HepG2 (cell line): ENCODE data around the gene AK3. TPM values are rescaled to one million over a fixed set of nuclear protein-coding genes. Genes with fewer than 3 reads are reported as not detected.

Source experiments
- DBP ChIP-seq: sonication (generic); formaldehyde crosslinking; IDR thresholded peaks from 2 replicates; pipeline ENCODE4 v1.4.0; 2020; ENCODE audit warnings: missing genetic modification reagents; ENCODE audit errors: not compliant biosample characterization
- ERF ChIP-seq: IDR thresholded peaks from 2 replicates; pipeline ENCODE4 v1.6.1; 2018; ENCODE audit warnings: missing biosample characterization, missing genetic modification reagents
- FOXP1 ChIP-seq, 2 experiments: fragments of 450-650 bp in 1 of 2; IDR thresholded peaks; 2 replicates each; pipeline ENCODE4 v1.6.1; 2017 to 2018; ENCODE audit warnings: antibody characterized with exemption in 1 of 2
- HNRNPLL ChIP-seq: fragments of 200-400 bp; formaldehyde crosslinking; IDR thresholded peaks from 2 replicates; pipeline ENCODE4 v1.6.1; 2017; ENCODE audit warnings: mild to moderate bottlenecking, low read depth, low read length; ENCODE audit not compliant: poor library complexity, severe bottlenecking
- KLF11 ChIP-seq: IDR thresholded peaks from 2 replicates; pipeline ENCODE4 v1.6.1; 2016; ENCODE audit warnings: missing compliant biosample characterization
- MEIS1 ChIP-seq: sonication (generic); formaldehyde crosslinking; IDR thresholded peaks from 2 replicates; pipeline ENCODE4 v1.9.0; 2021; ENCODE audit warnings: mild to moderate bottlenecking, missing genetic modification reagents, moderate library complexity, borderline replicate concordance
- MYPOP ChIP-seq: sonication (generic); formaldehyde crosslinking; IDR thresholded peaks from 2 replicates; pipeline ENCODE4 v1.8.1; 2023; ENCODE audit warnings: mild to moderate bottlenecking, moderate library complexity, missing genetic modification reagents
- NR0B2 ChIP-seq: sonication (generic); formaldehyde crosslinking; IDR thresholded peaks from 2 replicates; pipeline ENCODE4 v1.4.0; 2020; ENCODE audit warnings: mild to moderate bottlenecking, missing genetic modification reagents
- PLRG1 ChIP-seq: fragments of 450-650 bp; conservative IDR thresholded peaks from 2 replicates; pipeline ENCODE4 v1.6.1; 2016
- PREB ChIP-seq: sonication (generic); formaldehyde crosslinking; IDR thresholded peaks from 2 replicates; pipeline ENCODE4 v1.4.0; 2020; ENCODE audit warnings: missing genetic modification reagents
- SRY ChIP-seq: sonication (generic); formaldehyde crosslinking; IDR thresholded peaks from 2 replicates; pipeline ENCODE4 v1.8.0; 2022; ENCODE audit warnings: mild to moderate bottlenecking, missing genetic modification reagents
- ZNF18 ChIP-seq: sonication (generic); formaldehyde crosslinking; IDR thresholded peaks from 2 replicates; pipeline ENCODE4 v1.8.0; 2022; ENCODE audit warnings: mild to moderate bottlenecking, missing genetic modification reagents; ENCODE audit not compliant: insufficient replicate concordance
- ZNF180 ChIP-seq: sonication (generic); formaldehyde crosslinking; IDR thresholded peaks from 2 replicates; pipeline ENCODE4 v1.4.0; 2020; ENCODE audit warnings: low read depth, missing genetic modification reagents, borderline replicate concordance
- ZNF20 ChIP-seq: sonication (generic); formaldehyde crosslinking; IDR thresholded peaks from 2 replicates; pipeline ENCODE4 v1.4.0; 2020; ENCODE audit warnings: mild to moderate bottlenecking, moderate library complexity, missing genetic modification reagents
- ZNF354B ChIP-seq: sonication (generic); formaldehyde crosslinking; IDR thresholded peaks from 2 replicates; pipeline ENCODE4 v1.8.0; 2022; ENCODE audit warnings: mild to moderate bottlenecking, missing genetic modification reagents
- ZNF546 ChIP-seq: sonication (generic); formaldehyde crosslinking; conservative IDR thresholded peaks from 2 replicates; pipeline ENCODE4 v1.8.1; 2023; ENCODE audit warnings: mild to moderate bottlenecking, missing genetic modification reagents
- ZNF577 ChIP-seq: sonication (generic); formaldehyde crosslinking; IDR thresholded peaks from 2 replicates; pipeline ENCODE4 v1.4.0; 2020; ENCODE audit warnings: mild to moderate bottlenecking, low read depth, missing genetic modification reagents, borderline replicate concordance
- ZNF7 ChIP-seq: IDR thresholded peaks from 2 replicates; pipeline ENCODE4 v1.6.1; 2016; ENCODE audit warnings: missing biosample characterization, missing genetic modification reagents
- ZNF879 ChIP-seq: sonication (generic); formaldehyde crosslinking; IDR thresholded peaks from 2 replicates; pipeline ENCODE4 v1.8.1; 2023; ENCODE audit warnings: missing genetic modification reagents
- ZNF883 ChIP-seq: sonication (generic); formaldehyde crosslinking; IDR thresholded peaks from 2 replicates; pipeline ENCODE4 v1.5.1; 2020; ENCODE audit warnings: mild to moderate bottlenecking, missing genetic modification reagents; ENCODE audit errors: not compliant biosample characterization
- ZSCAN30 ChIP-seq: sonication (generic); formaldehyde crosslinking; IDR thresholded peaks from 2 replicates; pipeline ENCODE4 v1.5.0; 2020; ENCODE audit warnings: mild to moderate bottlenecking, missing genetic modification reagents
- polyA plus RNA-seq, 8 experiments: library from polyadenylated mRNA; depleted of rRNA in 3 of 8; stranded (reverse) in 7 of 8; unstranded in 1 of 8; fragments of >200 nt; fragmentation: Illumina TruSeq in 4 of 8; extraction: Trizol in 4 of 8; gene quantifications; 2 replicates each; pipeline versions ENCODE4 v1.2.1 to v1.2.3, GENCODE V29; 2011 to 2016; ENCODE audit warnings: low read depth in 4 of 8, missing spikeins in 1 of 8, mixed read lengths in 1 of 8; ENCODE audit not compliant: insufficient read depth in 1 of 8
- total RNA-seq, 5 experiments: library from RNA; depleted of rRNA; stranded (reverse); fragments of >200 nt; fragmentation: Illumina TruSeq; extraction: Trizol; gene quantifications; 2 replicates each; pipeline ENCODE4 v1.2.3, GENCODE V29; 2016; ENCODE audit warnings: low read depth in 1 of 5

The AK3 gene
- total and polyA plus RNA-seq, 2 of the 13 experiments (the other 11 are each of a cell fraction or from before 2014, with no cell fraction given), result 76.8 to 109 TPM

GRCh38 chr9:4679268-4680172 is 61.5 kb downstream of the AK3 start, which contains the start of gene CDC37L1 (continued):
- TF ChIP-seq NR0B2 (CRISPR knock-in tag), result 0 out of 2 replicates have a peak, but pooled peaks have one; percentile 75
- no peak for TF ChIP-seq ZSCAN30 (CRISPR knock-in tag)
- no peak for TF ChIP-seq PLRG1
- TF ChIP-seq ZNF546 (CRISPR knock-in tag), result peak; percentile 88; the same call in 1 of the 2 replicates
- TF ChIP-seq ZNF577 (CRISPR knock-in tag), result 0 out of 2 replicates have a peak, but pooled peaks have one; percentile 34
- no peak for TF ChIP-seq ZNF20 (CRISPR knock-in tag)
- no peak for TF ChIP-seq ZNF7 (CRISPR knock-in tag)
- TF ChIP-seq KLF11, result peak; percentile 82
- TF ChIP-seq FOXP1 (IDR thresholded peaks at IDR 0.05), result no peak
- 0 out of 2 replicates have a peak, but pooled peaks have one; percentile 31 for TF ChIP-seq FOXP1 (CRISPR knock-in tag; IDR thresholded peaks at IDR 0.05)
- 0 out of 2 replicates have a peak, but pooled peaks have one; percentile 77 for TF ChIP-seq ZNF354B (CRISPR knock-in tag)
- peak; percentile 89 for TF ChIP-seq ERF
- peak; percentile 93 for TF ChIP-seq HNRNPLL
- TF ChIP-seq PREB (CRISPR knock-in tag), result no peak
- peak; percentile 95 for TF ChIP-seq ZNF883 (CRISPR knock-in tag)
- peak; percentile 50 for TF ChIP-seq DBP (CRISPR knock-in tag)
- TF ChIP-seq ZNF18 (CRISPR knock-in tag), result peak; percentile 64
- TF ChIP-seq MYPOP (CRISPR knock-in tag), result peak; percentile 90
- peak; percentile 83; the same call in 1 of the 2 replicates for TF ChIP-seq ZNF879 (CRISPR knock-in tag)
- TF ChIP-seq MEIS1 (CRISPR knock-in tag), result peak; percentile 59; the same call in 1 of the 2 replicates
- peak; percentile 70 for TF ChIP-seq SRY (CRISPR knock-in tag)
- TF ChIP-seq ZNF180, result no peak
